ENCODE data around the gene ZBTB32.

GRCh38 chr19:35742121-35742724 lies 37.9 kb downstream of the ZBTB32 start, which contains the start of gene IGFLR1:
- TF ChIP-seq, protein P1, sequence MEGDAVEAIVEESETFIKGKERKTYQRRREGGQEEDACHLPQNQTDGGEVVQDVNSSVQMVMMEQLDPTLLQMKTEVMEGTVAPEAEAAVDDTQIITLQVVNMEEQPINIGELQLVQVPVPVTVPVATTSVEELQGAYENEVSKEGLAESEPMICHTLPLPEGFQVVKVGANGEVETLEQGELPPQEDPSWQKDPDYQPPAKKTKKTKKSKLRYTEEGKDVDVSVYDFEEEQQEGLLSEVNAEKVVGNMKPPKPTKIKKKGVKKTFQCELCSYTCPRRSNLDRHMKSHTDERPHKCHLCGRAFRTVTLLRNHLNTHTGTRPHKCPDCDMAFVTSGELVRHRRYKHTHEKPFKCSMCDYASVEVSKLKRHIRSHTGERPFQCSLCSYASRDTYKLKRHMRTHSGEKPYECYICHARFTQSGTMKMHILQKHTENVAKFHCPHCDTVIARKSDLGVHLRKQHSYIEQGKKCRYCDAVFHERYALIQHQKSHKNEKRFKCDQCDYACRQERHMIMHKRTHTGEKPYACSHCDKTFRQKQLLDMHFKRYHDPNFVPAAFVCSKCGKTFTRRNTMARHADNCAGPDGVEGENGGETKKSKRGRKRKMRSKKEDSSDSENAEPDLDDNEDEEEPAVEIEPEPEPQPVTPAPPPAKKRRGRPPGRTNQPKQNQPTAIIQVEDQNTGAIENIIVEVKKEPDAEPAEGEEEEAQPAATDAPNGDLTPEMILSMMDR (IDR thresholded peaks at IDR 0.05), result no peak
- TF ChIP-seq POLR2A (IDR thresholded peaks at IDR 0.05), result no peak
- TF ChIP-seq EP300 (IDR thresholded peaks at IDR 0.05), result no peak

All from ovary (tissue), 3 donors.